GM12878 (cell line): ENCODE data around the gene SPPL2B. TPM values are rescaled to one million over a fixed set of nuclear protein-coding genes. Genes with fewer than 3 reads are reported as not detected.
A peak's percentile ranks its signal among the peaks of the same experiment; 100 is the strongest.

Experiments used
- ATAC-seq: fragments of 200-7000 bp; cut with Tn5 transposase; 3 replicates; pipeline ENCODE4 v1.9.1; 2020; ENCODE audit warnings: mild to moderate bottlenecking, moderate library complexity
- BruUV-seq: library from RNA; stranded (reverse); fragments of 400-500 nt; replicated peaks from 2 replicates; lab custom pipeline; 2021; lab: Mats Ljungman, UMichigan
- CTCF ChIA-PET: fragments of 300-600 bp; sonication (Branson Sonifier 250); formaldehyde crosslinking; extraction: SDS; loops from one replicate; lab custom pipeline; 2021; ENCODE audit warnings: inconsistent platforms; lab: Yijun Ruan, JAX
- POLR2A ChIA-PET: fragments of 350-600 bp; formaldehyde crosslinking; extraction: SDS; loops from one replicate; lab custom pipeline; 2021; ENCODE audit warnings: inconsistent platforms; lab: Charles Lee
- RAD21 ChIA-PET: fragments of 300-600 bp; sonication (Branson Sonifier 250); formaldehyde crosslinking; loops from one replicate; lab custom pipeline; 2023; ENCODE audit warnings: antibody characterized with exemption; ENCODE audit not compliant: unreplicated experiment; lab: Charles Lee
- SMC1A ChIA-PET: fragments of 300-600 bp; sonication (Branson Sonifier 250); formaldehyde crosslinking; loops from one replicate; lab custom pipeline; 2023; ENCODE audit not compliant: unreplicated experiment, uncharacterized antibody; lab: Charles Lee
- DNase-seq: peaks from one replicate; pipeline ENCODE4 v3.0.0-alpha.2; 2011; ENCODE audit warnings: low read depth, low spot score
- FAIRE-seq: peaks from 3 replicates; lab custom pipeline; 2011; peaks lifted over from hg19 to GRCh38; lab: Jason Lieb, UNC
- H2AFZ ChIP-seq: 2 replicates; pipeline ENCODE4 v1.6.0; 2011; ENCODE audit warnings: low read depth, low read length, control low read depth; ENCODE audit not compliant: control insufficient read depth
- H3K27ac ChIP-seq: 2 replicates; pipeline ENCODE4 v1.5.1; 2011; ENCODE audit warnings: control low read depth; ENCODE audit not compliant: control insufficient read depth, insufficient read depth
- H3K27me3 ChIP-seq, 2 experiments: replicated peaks in 1 of 2; 2 replicates each; pipeline versions ENCODE4 v1.6.0 to v1.6.1; 2011; ENCODE audit warnings: low read length in 1 of 2; ENCODE audit not compliant: control insufficient read depth in 2 of 2, insufficient read depth in 2 of 2
- H3K36me3 ChIP-seq, 2 experiments: 2 replicates each; pipeline ENCODE4 v1.5.1; 2011; ENCODE audit warnings: low read length in 1 of 2; ENCODE audit not compliant: control insufficient read depth in 2 of 2, insufficient read depth in 2 of 2
- H3K4me1 ChIP-seq: 2 replicates; pipeline ENCODE4 v1.6.1; 2011; ENCODE audit warnings: mild to moderate bottlenecking, low read length, moderate library complexity, mixed read lengths; ENCODE audit not compliant: control insufficient read depth, insufficient read depth
- H3K4me2 ChIP-seq: 2 replicates; pipeline ENCODE4 v1.6.0; 2011; ENCODE audit warnings: control low read depth; ENCODE audit not compliant: control insufficient read depth, insufficient read depth
- H3K4me3 ChIP-seq: fragments of 200-600 bp; sonication (generic); 2 replicates; pipeline ENCODE4 v1.5.1; 2016
- H3K79me2 ChIP-seq: 2 replicates; pipeline ENCODE4 v1.6.0; 2011; ENCODE audit warnings: low read length; ENCODE audit not compliant: control insufficient read depth, insufficient read depth
- H3K9ac ChIP-seq: 2 replicates; pipeline ENCODE4 v1.8.0; 2011; ENCODE audit warnings: low read length, control low read depth, mixed read lengths; ENCODE audit not compliant: control insufficient read depth, insufficient read depth
- H3K9me3 ChIP-seq: replicated peaks from 3 replicates; pipeline ENCODE4 v1.5.1; 2011; ENCODE audit warnings: mild to moderate bottlenecking, low read length; ENCODE audit not compliant: control insufficient read depth, insufficient read depth
- H4K20me1 ChIP-seq: 2 replicates; pipeline ENCODE4 v1.6.0; 2011; ENCODE audit not compliant: control insufficient read depth, insufficient read depth
- JUNB ChIP-seq: IDR thresholded peaks from 2 replicates; pipeline ENCODE4 v1.6.1; 2016; ENCODE audit warnings: antibody characterized with exemption, mild to moderate bottlenecking
- NR2C1 ChIP-seq: fragments of 450-650 bp; IDR thresholded peaks from 2 replicates; pipeline ENCODE4 v1.6.1; 2017; ENCODE audit warnings: antibody characterized with exemption, mild to moderate bottlenecking, moderate library complexity
- RAD21 ChIP-seq: IDR thresholded peaks from 2 replicates; pipeline ENCODE4 v1.6.1; 2011; ENCODE audit warnings: mild to moderate bottlenecking, low read depth, low read length, moderate library complexity; ENCODE audit not compliant: insufficient read depth
- SMC3 ChIP-seq: IDR thresholded peaks from 2 replicates; pipeline ENCODE4 v1.6.1; 2011; ENCODE audit warnings: low read length, improper control_type of control experiment, borderline replicate concordance
- WGBS: methylation state at CpG from one replicate; pipeline ENCODE4 v1.1.6; 2016; ENCODE audit warnings: low lambda C conversion rate; ENCODE audit not compliant: insufficient replicate concordance, insufficient coverage; ENCODE audit errors: missing lambda C conversion rate; 5-methylcytosine and 5-hydroxymethylcytosine counted together
- in situ Hi-C: fragments of 300-500 bp; cut with MboI; formaldehyde crosslinking; loops from 9 replicates; pipeline ENCODE4 v1.14.3; 2018; ENCODE audit warnings: mixed read lengths
- intact Hi-C: fragments of 100-400 bp; cut with micrococcal nuclease; formaldehyde crosslinking; loops from one replicate; pipeline ENCODE4 v1.14.2; 2022; ENCODE audit not compliant: unreplicated experiment
- polyA plus RNA-seq, 11 experiments: library from polyadenylated mRNA; depleted of rRNA in 4 of 11; unstranded in 6 of 11; stranded (reverse) in 5 of 11; fragments of >200 nt; fragmentation: Nextera tagmentation in 4 of 11; fragmentation: Illumina TruSeq in 1 of 11; extraction: Ambion mirVana in 4 of 11; extraction: Trizol in 1 of 11; gene quantifications; 1 replicate in 1 of 11; 2 replicates in 10 of 11; pipeline versions ENCODE4 v1.2.1 to v1.2.3, GENCODE V29; 2011 to 2016; ENCODE audit warnings: inconsistent platforms in 2 of 11, missing spikeins in 2 of 11, low read depth in 1 of 11
- total RNA-seq, 4 experiments: library from RNA; depleted of rRNA in 3 of 4; stranded (reverse); fragments of >200 nt in 3 of 4; fragmentation: Illumina TruSeq in 1 of 4; extraction: Trizol in 1 of 4; gene quantifications; 2 replicates each; pipeline versions ENCODE4 v1.2.1 to v1.2.3, GENCODE V29; 2013 to 2021
- TF ChIP-seq, protein P1 (sequence below), 3 experiments: IDR thresholded peaks in 2 of 3; conservative IDR thresholded peaks in 1 of 3; 2 replicates each; pipeline ENCODE4 v1.5.1; 2011; ENCODE audit warnings: low read depth in 3 of 3, low read length in 3 of 3, mild to moderate bottlenecking in 3 of 3, control low read depth in 2 of 3, moderate library complexity in 2 of 3, inconsistent platforms in 1 of 3, mixed read lengths in 1 of 3; ENCODE audit not compliant: control insufficient read depth in 2 of 3, insufficient read depth in 1 of 3; ENCODE audit errors: extremely low read depth in 1 of 3
- TF ChIP-seq, protein P2 (sequence below): fragments of 450-650 bp; IDR thresholded peaks from 2 replicates; pipeline ENCODE4 v1.6.1; 2018; ENCODE audit warnings: mild to moderate bottlenecking, low read depth, moderate library complexity; ENCODE audit not compliant: partially characterized antibody

The SPPL2B gene
- total and polyA plus RNA-seq, 10 of the 15 experiments (the other 5 are each of a cell fraction or from before 2014, with no cell fraction given): 0.29 to 56.5 (median 18.3) TPM

DNA sequence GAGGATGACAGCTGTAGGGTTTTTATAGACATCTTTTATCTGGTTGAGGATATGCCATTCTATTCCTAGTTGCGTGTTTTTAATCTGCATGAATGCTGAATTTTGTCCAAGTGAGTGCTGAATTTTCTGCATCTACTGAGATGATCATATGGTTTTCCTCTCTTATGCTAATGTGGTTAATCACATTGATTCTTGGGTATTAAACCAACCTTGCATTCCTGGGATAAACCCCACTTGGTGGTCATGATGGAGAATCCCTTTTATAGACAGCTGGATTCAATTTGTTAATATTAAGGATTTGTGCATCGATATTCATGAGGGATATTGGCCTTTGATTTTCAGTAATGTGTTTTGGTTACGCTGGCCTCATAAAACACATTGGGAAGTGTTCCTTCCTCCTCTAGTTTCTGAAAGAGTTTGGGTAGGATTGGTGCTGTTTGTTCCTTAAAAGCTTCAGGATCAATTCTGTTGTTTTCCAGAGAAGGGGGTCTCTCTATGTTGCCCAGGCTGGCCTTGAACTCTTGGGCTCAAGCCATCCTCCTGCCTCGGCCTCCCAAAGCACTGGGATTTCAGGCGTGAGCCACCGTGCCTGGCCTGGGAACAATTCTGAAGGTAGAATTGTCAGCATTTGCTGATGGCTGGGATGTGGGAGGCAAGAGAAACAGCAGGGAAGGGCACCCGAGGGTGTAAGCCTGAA, 13.2 kb upstream of the SPPL2B start:
- in situ Hi-C loops (loop anchor here (5.0 kb wide), 1 partner anchor 83 kb away; no protein-coding TSS in a partner anchor), intact Hi-C loops (no loop called here)
- Histone ChIP-seq H3K4me2 (peak overlapping the region; percentile 5; the same call in 1 of the 2 replicates), H3K27ac (no peak overlapping the region), H2AFZ (no peak overlapping the region), H3K9me3 (peaks cover 6% of the 10 kb centered on the region; the same call in 1 of the 3 replicates), H4K20me1 (no peaks in the 10 kb centered on the region), H3K27me3 (no peaks in the 10 kb centered on the region; a peak in 1 of 4 replicates), H3K4me3 (no peak overlapping the region), H3K9ac (no peak overlapping the region), H3K79me2 (no peaks in the 10 kb centered on the region), H3K36me3 (no peaks in the 10 kb centered on the region), H3K4me1 (peaks cover 3% of the 10 kb centered on the region; the same call in 1 of the 2 replicates)
- FAIRE-seq (no peak), DNase-seq (no peak), ATAC-seq (no peak)
- ChIA-PET RAD21 (interaction anchor here (1.9 kb wide), 1 partner anchor 160 kb away, joined by 5 read pairs; no protein-coding TSS in a partner anchor), SMC1A (interaction anchor here (0.9 to 2.2 kb wide), 5 partner anchors 44 to 160 kb away, joined by 3 to 14 read pairs (median 4); no protein-coding TSS in a partner anchor), CTCF (interaction anchor here (0.6 to 2.8 kb wide), 11 partner anchors 13 to 478 kb away, joined by 3 to 11 read pairs (median 5); partner anchors contain the start of genes LSM7 and SPPL2B), POLR2A (interaction anchor here (0.5 to 1.4 kb wide), 4 partner anchors 13 to 159 kb away, joined by 3 to 4 read pairs (median 3); partner anchors contain the start of gene LSM7)
- BruUV-seq: no TSS peak
- TF ChIP-seq JUNB (no peak), NR2C1 (no peak)
- WGBS: 77% methylated on average over 7 of the region's 7 CpGs

DNA sequence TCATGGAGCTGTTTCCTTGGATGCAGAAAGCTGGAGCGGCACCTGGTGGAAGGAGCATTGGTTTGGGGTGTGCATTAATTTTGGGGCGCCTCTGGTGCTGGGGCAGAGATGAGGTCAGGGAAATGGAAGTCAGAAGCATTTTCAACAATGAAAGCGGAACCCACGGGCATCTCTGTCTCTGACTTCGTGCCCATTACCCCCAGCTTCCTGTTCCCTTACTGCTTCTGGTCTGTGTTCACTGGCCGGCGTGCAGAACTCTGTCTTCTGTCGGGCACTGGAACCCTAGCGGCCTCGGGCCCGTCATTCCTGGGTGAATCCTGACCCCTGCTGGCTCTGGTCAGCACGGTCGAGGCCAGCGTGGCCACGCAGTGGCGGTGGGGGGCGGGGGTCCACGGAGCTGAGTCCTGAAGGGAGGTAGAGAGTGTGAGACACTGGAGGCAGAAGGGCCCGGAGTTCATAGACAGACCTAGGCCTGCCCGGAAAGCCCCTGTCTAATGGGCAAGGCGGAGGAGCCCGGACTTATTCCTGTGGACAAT, 12.6 kb upstream of the SPPL2B start:
- ChIA-PET SMC1A (interaction anchor here (0.9 to 2.2 kb wide), 7 partner anchors 27 to 298 kb away, joined by 3 to 14 read pairs (median 4); no protein-coding TSS in a partner anchor), CTCF (interaction anchor here (0.5 to 2.8 kb wide), 13 partner anchors 12 to 479 kb away, joined by 3 to 11 read pairs (median 5); partner anchors contain the start of genes LSM7 and SPPL2B), RAD21 (interaction anchor here (1.5 to 1.9 kb wide), 2 partner anchors 27 to 160 kb away, joined by 4 to 5 read pairs; no protein-coding TSS in a partner anchor), POLR2A (interaction anchor here (0.5 to 1.4 kb wide), 5 partner anchors 12 to 224 kb away, joined by 3 to 5 read pairs (median 3); partner anchors contain the start of gene LSM7)
- Histone ChIP-seq H4K20me1 (no peaks in the 10 kb centered on the region), H2AFZ (no peak overlapping the region), H3K36me3 (no peaks in the 10 kb centered on the region; a peak in 1 of 4 replicates), H3K4me1 (peaks cover 3% of the 10 kb centered on the region; the same call in 1 of the 2 replicates), H3K27ac (no peak overlapping the region), H3K9ac (no peak overlapping the region), H3K27me3 (no peaks in the 10 kb centered on the region), H3K4me2 (peak overlapping the region; percentile 5; the same call in 1 of the 2 replicates), H3K4me3 (no peak overlapping the region), H3K79me2 (no peaks in the 10 kb centered on the region), H3K9me3 (peaks cover 6% of the 10 kb centered on the region; the same call in 1 of the 3 replicates)
- TF ChIP-seq, protein P1, sequence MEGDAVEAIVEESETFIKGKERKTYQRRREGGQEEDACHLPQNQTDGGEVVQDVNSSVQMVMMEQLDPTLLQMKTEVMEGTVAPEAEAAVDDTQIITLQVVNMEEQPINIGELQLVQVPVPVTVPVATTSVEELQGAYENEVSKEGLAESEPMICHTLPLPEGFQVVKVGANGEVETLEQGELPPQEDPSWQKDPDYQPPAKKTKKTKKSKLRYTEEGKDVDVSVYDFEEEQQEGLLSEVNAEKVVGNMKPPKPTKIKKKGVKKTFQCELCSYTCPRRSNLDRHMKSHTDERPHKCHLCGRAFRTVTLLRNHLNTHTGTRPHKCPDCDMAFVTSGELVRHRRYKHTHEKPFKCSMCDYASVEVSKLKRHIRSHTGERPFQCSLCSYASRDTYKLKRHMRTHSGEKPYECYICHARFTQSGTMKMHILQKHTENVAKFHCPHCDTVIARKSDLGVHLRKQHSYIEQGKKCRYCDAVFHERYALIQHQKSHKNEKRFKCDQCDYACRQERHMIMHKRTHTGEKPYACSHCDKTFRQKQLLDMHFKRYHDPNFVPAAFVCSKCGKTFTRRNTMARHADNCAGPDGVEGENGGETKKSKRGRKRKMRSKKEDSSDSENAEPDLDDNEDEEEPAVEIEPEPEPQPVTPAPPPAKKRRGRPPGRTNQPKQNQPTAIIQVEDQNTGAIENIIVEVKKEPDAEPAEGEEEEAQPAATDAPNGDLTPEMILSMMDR (IDR thresholded peaks at IDR 0.05 in 2 of 3, conservative IDR thresholded peaks at IDR 0.05 in 1 of 3; ENCODE audit: control insufficient read depth in 2 of 3, extremely low read depth in 1 of 3, insufficient read depth in 1 of 3, low read depth in 3 of 3, low read length in 3 of 3): peak; percentile 43 to 61 (median 53); a peak in 4 of 6 replicates
- TF ChIP-seq SMC3 (peak; percentile 47), RAD21 (peak; percentile 74)
- TF ChIP-seq, protein P2, sequence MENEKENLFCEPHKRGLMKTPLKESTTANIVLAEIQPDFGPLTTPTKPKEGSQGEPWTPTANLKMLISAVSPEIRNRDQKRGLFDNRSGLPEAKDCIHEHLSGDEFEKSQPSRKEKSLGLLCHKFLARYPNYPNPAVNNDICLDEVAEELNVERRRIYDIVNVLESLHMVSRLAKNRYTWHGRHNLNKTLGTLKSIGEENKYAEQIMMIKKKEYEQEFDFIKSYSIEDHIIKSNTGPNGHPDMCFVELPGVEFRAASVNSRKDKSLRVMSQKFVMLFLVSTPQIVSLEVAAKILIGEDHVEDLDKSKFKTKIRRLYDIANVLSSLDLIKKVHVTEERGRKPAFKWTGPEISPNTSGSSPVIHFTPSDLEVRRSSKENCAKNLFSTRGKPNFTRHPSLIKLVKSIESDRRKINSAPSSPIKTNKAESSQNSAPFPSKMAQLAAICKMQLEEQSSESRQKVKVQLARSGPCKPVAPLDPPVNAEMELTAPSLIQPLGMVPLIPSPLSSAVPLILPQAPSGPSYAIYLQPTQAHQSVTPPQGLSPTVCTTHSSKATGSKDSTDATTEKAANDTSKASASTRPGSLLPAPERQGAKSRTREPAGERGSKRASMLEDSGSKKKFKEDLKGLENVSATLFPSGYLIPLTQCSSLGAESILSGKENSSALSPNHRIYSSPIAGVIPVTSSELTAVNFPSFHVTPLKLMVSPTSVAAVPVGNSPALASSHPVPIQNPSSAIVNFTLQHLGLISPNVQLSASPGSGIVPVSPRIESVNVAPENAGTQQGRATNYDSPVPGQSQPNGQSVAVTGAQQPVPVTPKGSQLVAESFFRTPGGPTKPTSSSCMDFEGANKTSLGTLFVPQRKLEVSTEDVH: no peak
- intact Hi-C loops: loop anchor here (1.0 kb wide), 1 partner anchor 41 kb away; no protein-coding TSS in a partner anchor
- in situ Hi-C loops: loop anchor here (5.0 kb wide), 1 partner anchor 84 kb away; no protein-coding TSS in a partner anchor
- WGBS: 23% methylated on average over 22 of the region's 22 CpGs
- BruUV-seq: no TSS peak
- FAIRE-seq (no peak), ATAC-seq (peak; percentile 90), DNase-seq (no peak)
